Activated CD4-positive, alpha-beta T cell treated with anti-CD3 and anti-CD28 coated beads for 24 hours (primary cell): ENCODE data around the gene NPAS4.
"Not testable (repeated sequence)": the region's sequence is repeated elsewhere in the genome, so short reads cannot be mapped to it uniquely, and the experiment has no call there.

ENCODE experiments used
- DNase-seq, 2 donors: peaks; one replicate each; pipeline ENCODE4 v3.0.0-alpha.2; 2020; ENCODE audit warnings: low read depth in 2 of 2

The NPAS4 gene

GRCh38 chr11:66418168-66418985, 2.5 kb upstream of the NPAS4 start:
- peak; percentile 52 to 65 for DNase-seq

GRCh38 chr11:66418986-66419308, 1.9 kb upstream of the NPAS4 start:
- DNase-seq, result no peak

- no peak for DNase-seq
Observed at GRCh38 chr11:66419825-66420224, 1.0 kb upstream of the NPAS4 start.

- DNase-seq, result peak; percentile 79 to 84
Observed at GRCh38 chr11:66421492-66422205, 814 bp downstream of the NPAS4 start.

GRCh38 chr11:66426314-66426713, 5.5 kb downstream of the NPAS4 start:
- DNase-seq, result no peak

GRCh38 chr11:66428933-66429332, 8.1 kb downstream of the NPAS4 start:
- DNase-seq, result no peak

GRCh38 chr11:66429983-66430602, 9.3 kb downstream of the NPAS4 start:
- peak; percentile 65 to 79 for DNase-seq

GRCh38 chr11:66431287-66431686, 10.5 kb downstream of the NPAS4 start:
- DNase-seq, result not testable (repeated sequence)

GRCh38 chr11:66431871-66432329, 11.1 kb downstream of the NPAS4 start:
- not testable (repeated sequence) for DNase-seq

- DNase-seq, result no peak
Observed at GRCh38 chr11:66432597-66432996, 11.8 kb downstream of the NPAS4 start.

- no peak for DNase-seq
Observed at GRCh38 chr11:66437979-66438503, 17.2 kb downstream of the NPAS4 start.

- DNase-seq, result peak; percentile 77 to 88
Observed at GRCh38 chr11:66438504-66439466, 17.9 kb downstream of the NPAS4 start, which contains the start of gene MRPL11. Gene MRPL11 (minus strand): TSS chr11:66438848. CDS start chr11:66438754, 94 bp downstream.

- DNase-seq, result not testable (repeated sequence)
Observed at GRCh38 chr11:66440101-66440939, 19.5 kb downstream of the NPAS4 start.

GRCh38 chr11:66440940-66441282, 20.1 kb downstream of the NPAS4 start:
- not testable (repeated sequence) for DNase-seq

GRCh38 chr11:66443602-66444001, 22.8 kb downstream of the NPAS4 start:
- no peak for DNase-seq

GRCh38 chr11:66447012-66447411, 26.2 kb downstream of the NPAS4 start:
- DNase-seq, result no peak

- no peak for DNase-seq
Observed at GRCh38 chr11:66448523-66448922, 27.7 kb downstream of the NPAS4 start.

- no peak for DNase-seq
Observed at GRCh38 chr11:66450560-66450959, 29.7 kb downstream of the NPAS4 start.

GRCh38 chr11:66451663-66452062, 30.8 kb downstream of the NPAS4 start:
- DNase-seq, result no peak

- DNase-seq, result no peak
Observed at GRCh38 chr11:66454247-66454646, 33.4 kb downstream of the NPAS4 start.
